Epithelial cell of proximal tubule (primary cell): Measurements from ENCODE around the gene ZCCHC24. TPM values are rescaled to one million over a fixed set of nuclear protein-coding genes. Genes with fewer than 3 reads are reported as not detected.
"Not testable (repeated sequence)": the region's sequence is repeated elsewhere in the genome, so short reads cannot be mapped to it uniquely, and the experiment has no call there.

ENCODE experiments used
- DNase-seq: peaks from one replicate; pipeline ENCODE4 v3.0.0-alpha.2; 2011; ENCODE audit warnings: low read depth
- H3K4me3 ChIP-seq: 2 replicates; pipeline ENCODE4 v1.5.1; 2011; ENCODE audit warnings: low read depth, mild to moderate bottlenecking, low read length
- CTCF ChIP-seq: conservative IDR thresholded peaks from 2 replicates; pipeline ENCODE4 v1.5.1; 2012; ENCODE audit warnings: low read depth, mild to moderate bottlenecking, low read length
- total RNA-seq: library from RNA; depleted of rRNA; stranded (reverse); fragments of >200 nt; gene quantifications from 2 replicates; pipeline ENCODE4 v1.2.3, GENCODE V29; 2015

ZCCHC24 gene
- total RNA-seq, 1 donor from 2014 or later, result 4.7 TPM

GRCh38 chr10:79342295-79342761, 103.1 kb downstream of the ZCCHC24 start:
- H3K4me3 ChIP-seq, result no peak overlapping the region
- DNase-seq, result no peak
- no peak for TF ChIP-seq CTCF

- TF ChIP-seq CTCF, result no peak
- DNase-seq, result no peak
- no peak overlapping the region for H3K4me3 ChIP-seq
Observed at GRCh38 chr10:79340646-79341244, 104.7 kb downstream of the ZCCHC24 start.

- TF ChIP-seq CTCF, result no peak
- no peak overlapping the region for H3K4me3 ChIP-seq
- no peak for DNase-seq
Observed at GRCh38 chr10:79339266-79339665, 106.2 kb downstream of the ZCCHC24 start.

- H3K4me3 ChIP-seq, DNase-seq: not testable (repeated sequence)
Observed at GRCh38 chr10:79337783-79338469, 107.5 kb downstream of the ZCCHC24 start.

- TF ChIP-seq CTCF, result no peak
- DNase-seq, result no peak
- H3K4me3 ChIP-seq, result no peak overlapping the region
Observed at GRCh38 chr10:79336739-79337138, 108.7 kb downstream of the ZCCHC24 start.

GRCh38 chr10:79336276-79336675, 109.1 kb downstream of the ZCCHC24 start:
- H3K4me3 ChIP-seq, result no peak overlapping the region
- no peak for DNase-seq
- no peak for TF ChIP-seq CTCF

- no peak overlapping the region for H3K4me3 ChIP-seq
- DNase-seq, result no peak
- TF ChIP-seq CTCF, result no peak
Observed at GRCh38 chr10:79335470-79336235, 109.8 kb downstream of the ZCCHC24 start.
